Measurements from ENCODE around the gene MTRF1L.

Gene MTRF1L

DNA sequence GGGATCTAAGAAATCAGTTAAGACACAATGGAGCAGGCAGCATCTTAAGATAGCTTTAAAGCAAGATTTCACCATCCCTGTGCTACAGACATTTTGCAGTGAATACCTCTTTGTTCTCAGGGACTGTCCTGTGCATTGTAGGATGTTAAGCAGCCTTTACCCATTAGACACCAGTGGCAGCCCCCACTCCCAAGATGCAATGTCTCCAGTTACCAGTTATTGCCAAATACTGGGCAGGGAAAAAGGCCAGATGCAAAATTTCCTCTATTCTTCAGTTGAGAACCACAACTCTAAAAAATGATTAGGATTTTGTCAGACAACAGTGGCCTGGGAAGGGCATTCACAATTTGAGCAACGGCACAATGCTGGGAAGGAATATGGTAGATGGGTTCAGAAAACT, 25.8 kb downstream of the MTRF1L start:
- TF ChIP-seq, protein P1, sequence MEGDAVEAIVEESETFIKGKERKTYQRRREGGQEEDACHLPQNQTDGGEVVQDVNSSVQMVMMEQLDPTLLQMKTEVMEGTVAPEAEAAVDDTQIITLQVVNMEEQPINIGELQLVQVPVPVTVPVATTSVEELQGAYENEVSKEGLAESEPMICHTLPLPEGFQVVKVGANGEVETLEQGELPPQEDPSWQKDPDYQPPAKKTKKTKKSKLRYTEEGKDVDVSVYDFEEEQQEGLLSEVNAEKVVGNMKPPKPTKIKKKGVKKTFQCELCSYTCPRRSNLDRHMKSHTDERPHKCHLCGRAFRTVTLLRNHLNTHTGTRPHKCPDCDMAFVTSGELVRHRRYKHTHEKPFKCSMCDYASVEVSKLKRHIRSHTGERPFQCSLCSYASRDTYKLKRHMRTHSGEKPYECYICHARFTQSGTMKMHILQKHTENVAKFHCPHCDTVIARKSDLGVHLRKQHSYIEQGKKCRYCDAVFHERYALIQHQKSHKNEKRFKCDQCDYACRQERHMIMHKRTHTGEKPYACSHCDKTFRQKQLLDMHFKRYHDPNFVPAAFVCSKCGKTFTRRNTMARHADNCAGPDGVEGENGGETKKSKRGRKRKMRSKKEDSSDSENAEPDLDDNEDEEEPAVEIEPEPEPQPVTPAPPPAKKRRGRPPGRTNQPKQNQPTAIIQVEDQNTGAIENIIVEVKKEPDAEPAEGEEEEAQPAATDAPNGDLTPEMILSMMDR (IDR thresholded peaks at IDR 0.05) = no peak

DNA sequence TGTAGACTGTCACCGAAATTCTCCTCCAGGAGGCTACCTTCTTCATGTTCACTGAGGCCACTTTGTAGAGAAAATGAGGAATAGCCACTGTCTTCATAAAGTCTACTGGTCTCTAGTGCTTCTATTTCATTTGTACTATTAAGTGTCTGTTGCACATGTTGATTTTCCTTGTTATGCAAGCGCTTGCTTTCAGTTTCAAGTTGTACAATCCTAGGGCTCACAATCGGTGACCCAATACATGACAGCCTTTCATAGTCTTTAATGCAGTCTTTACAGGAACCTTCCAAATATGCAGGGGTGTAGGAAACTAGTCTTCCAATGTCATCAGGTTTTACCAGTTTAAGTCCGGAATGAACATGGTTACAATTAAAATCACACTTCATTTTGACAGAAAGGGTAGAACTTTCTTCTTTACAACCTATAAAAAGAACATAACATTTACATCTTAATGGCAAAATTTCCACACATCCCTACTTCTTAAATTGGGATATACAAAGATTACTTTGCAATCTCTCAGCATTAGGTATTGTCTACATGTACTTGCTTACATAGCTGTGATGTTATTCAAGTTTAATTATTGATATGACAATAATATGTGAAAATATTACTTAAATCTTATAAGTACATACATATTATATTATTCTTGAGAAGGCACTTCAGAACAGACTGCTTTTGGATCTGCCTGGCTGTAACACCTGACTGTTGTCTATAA, 27.1 kb downstream of the MTRF1L start:
- TF ChIP-seq, protein P1 (IDR thresholded peaks at IDR 0.05) = no peak

DNA sequence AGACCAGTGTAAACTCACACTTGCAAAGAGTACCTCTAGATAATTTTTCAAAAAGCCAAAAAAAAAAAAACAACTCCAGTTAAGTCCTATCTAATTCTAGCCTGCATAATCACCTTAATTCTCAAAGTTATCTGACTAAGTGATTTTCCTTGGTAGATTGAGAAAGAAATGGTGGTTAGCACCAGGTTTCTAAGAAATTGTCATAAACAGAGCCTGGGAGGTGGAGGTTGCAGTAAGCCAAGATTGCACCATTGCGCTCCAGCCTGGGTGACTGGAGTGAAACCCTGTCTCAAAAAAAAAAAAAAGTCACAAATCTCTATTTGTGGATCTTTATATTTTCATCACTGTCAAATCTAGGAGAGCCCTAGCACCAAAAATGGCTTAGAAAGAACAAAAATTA, 28.6 kb downstream of the MTRF1L start:
- TF ChIP-seq, protein P1 (IDR thresholded peaks at IDR 0.05) = no peak

DNA sequence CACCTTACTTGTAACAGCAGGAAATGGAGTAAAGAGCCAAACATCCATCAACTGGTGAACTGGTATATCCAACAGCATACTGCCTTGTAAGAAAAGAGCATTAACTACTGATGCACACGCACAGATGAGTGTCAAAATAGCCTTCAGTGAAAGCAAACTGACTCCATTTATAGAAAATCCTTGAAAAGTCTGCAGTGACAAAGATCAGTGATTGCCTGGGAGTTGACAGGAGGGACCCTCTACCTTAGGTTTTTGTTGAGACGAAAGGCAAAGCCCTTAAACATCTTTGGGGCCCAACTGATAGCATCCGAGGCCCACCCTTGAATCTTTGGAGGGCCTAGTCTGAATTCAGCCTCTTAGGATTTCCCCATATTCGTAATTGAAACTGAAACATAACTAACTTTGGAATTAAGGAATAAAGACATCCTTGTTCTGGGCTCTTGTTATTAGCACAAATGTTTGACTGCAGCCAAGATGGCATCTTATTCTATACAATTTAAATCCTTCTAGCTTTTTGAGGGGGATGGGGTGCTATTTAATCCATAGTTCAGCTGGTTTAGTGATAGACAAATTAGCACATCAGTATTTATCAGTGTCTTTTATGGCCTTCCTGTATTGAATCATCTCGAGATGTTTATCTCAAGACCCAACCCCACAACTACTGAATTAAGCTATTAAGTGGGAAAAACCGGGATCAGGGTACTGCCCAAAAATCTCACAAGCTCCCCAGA, 32.7 kb downstream of the MTRF1L start:
- TF ChIP-seq, protein P1 (IDR thresholded peaks at IDR 0.05) = no peak

DNA sequence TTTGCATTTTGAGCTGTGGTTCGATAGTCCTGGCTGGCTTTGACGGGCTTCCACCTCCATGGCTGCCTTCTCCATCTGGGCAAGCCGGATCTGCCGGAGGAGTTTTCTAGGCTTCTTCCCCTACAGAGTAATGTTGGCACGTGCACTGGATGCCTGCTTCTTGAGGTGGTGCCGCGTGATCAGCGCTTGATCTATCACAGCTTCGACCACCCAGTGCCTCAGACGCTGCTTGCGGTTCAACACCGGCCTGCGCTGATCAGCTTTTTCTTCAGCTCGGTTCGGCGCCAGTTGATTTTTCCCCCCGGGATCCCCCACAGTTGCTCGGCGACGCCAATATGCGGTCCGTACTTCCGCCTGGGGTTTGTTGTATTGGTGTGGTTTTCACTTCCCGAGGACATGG, 43.2 kb downstream of the MTRF1L start:
- TF ChIP-seq, protein P1 (IDR thresholded peaks at IDR 0.05) = no peak

DNA sequence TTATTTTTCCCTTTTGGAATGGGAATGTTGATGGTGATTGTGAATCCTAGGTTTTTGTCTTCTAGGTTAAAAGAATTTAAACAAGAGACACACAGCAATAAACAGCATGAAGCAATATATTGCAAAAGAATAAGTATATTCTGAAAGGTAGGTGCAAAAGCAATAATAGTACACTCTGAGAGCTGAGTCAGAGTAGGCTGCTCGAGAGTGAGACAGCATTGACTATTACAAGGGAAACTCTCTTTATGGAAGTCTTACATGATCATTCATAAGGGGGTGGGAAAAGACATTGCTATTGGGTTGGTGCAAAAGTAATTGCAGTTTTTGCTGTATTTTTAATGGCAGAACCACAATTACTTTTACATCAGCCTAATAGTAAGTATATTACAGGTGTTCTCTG, 44.7 kb downstream of the MTRF1L start:
- TF ChIP-seq, protein P1 (IDR thresholded peaks at IDR 0.05) = no peak

DNA sequence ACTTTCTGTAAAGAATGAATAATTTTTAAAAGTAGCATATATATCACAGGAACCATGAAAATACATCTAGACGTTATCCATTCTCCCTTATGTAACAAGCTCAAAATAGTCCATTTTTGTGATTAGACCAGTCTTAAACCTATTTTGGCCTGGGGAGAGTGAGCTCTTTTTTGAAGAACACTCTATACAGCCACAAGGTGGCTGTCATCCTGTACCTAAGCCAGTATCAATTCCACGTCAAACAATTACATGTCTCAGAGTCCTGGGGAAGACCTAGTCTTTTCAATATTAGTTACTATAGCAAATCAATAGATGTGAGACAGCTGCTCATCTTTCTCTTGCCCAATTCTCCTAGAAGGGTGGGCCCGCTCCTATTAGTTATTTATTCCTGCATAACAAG, 48.1 kb downstream of the MTRF1L start:
- TF ChIP-seq, protein P1 (IDR thresholded peaks at IDR 0.05) = no peak; the same call in 1 of the 2 replicates

Data from LNCAP (cell line).